ELR (cell line): ENCODE data around the gene SUOX.
"Not testable (repeated sequence)": the region's sequence is repeated elsewhere in the genome, so short reads cannot be mapped to it uniquely, and the experiment has no call there.

Experiments
- DNase-seq: peaks from one replicate; pipeline ENCODE4 v3.0.0-alpha.2; 2015; ENCODE audit warnings: low read depth

SUOX gene

GRCh38 chr12:55983232-55983842, 13.7 kb upstream of the SUOX start:
- no peak for DNase-seq

- DNase-seq: no peak
These were observed 12.2 kb upstream of the SUOX start for GRCh38 chr12:55984861-55985260.

GRCh38 chr12:55985341-55985740, 11.7 kb upstream of the SUOX start:
- no peak for DNase-seq

GRCh38 chr12:55985976-55986375, 11.1 kb upstream of the SUOX start:
- not testable (repeated sequence) for DNase-seq

GRCh38 chr12:55991110-55991509, 6.0 kb upstream of the SUOX start:
- DNase-seq: no peak

- DNase-seq: no peak
These were observed 3.7 kb upstream of the SUOX start for GRCh38 chr12:55993230-55993853.

- DNase-seq: no peak
These were observed 1.7 kb upstream of the SUOX start for GRCh38 chr12:55995366-55995765.

- peak; percentile 77 for DNase-seq
These were observed 818 bp upstream of the SUOX start for GRCh38 chr12:55996201-55996714.

- DNase-seq: no peak
These were observed 421 bp downstream of the SUOX start for GRCh38 chr12:55997535-55997859.

GRCh38 chr12:55999522-55999921, 2.4 kb downstream of the SUOX start:
- DNase-seq: not testable (repeated sequence)

GRCh38 chr12:55999999-56000540, 3.0 kb downstream of the SUOX start:
- not testable (repeated sequence) for DNase-seq

- DNase-seq: no peak
These were observed 4.5 kb downstream of the SUOX start for GRCh38 chr12:56001487-56002100.

- not testable (repeated sequence) for DNase-seq
These were observed 6.3 kb downstream of the SUOX start for GRCh38 chr12:56003376-56003775.

GRCh38 chr12:56004211-56004610, 7.1 kb downstream of the SUOX start:
- no peak for DNase-seq

GRCh38 chr12:56007564-56008559, 10.8 kb downstream of the SUOX start:
- DNase-seq: peak; percentile 36

GRCh38 chr12:56010111-56010570, 13.1 kb downstream of the SUOX start:
- DNase-seq: no peak

GRCh38 chr12:56011509-56012090, 14.5 kb downstream of the SUOX start:
- peak; percentile 15 for DNase-seq

GRCh38 chr12:56013482-56013881, 16.4 kb downstream of the SUOX start:
- no peak for DNase-seq

- DNase-seq: no peak
These were observed 17.1 kb downstream of the SUOX start for GRCh38 chr12:56014205-56014604.

GRCh38 chr12:56017181-56017580, 20.1 kb downstream of the SUOX start:
- DNase-seq: no peak

- no peak for DNase-seq
These were observed 21.3 kb downstream of the SUOX start for GRCh38 chr12:56018356-56018755.
